ENCODE data around the gene IGFBP7. TPM values are rescaled to one million over a fixed set of nuclear protein-coding genes. Genes with fewer than 3 reads are reported as not detected.
"Not testable (repeated sequence)": the region's sequence is repeated elsewhere in the genome, so short reads cannot be mapped to it uniquely, and the experiment has no call there.

IGFBP7 gene
- total and polyA plus RNA-seq, 2 donors, result 288 to 1,554 TPM

DNA sequence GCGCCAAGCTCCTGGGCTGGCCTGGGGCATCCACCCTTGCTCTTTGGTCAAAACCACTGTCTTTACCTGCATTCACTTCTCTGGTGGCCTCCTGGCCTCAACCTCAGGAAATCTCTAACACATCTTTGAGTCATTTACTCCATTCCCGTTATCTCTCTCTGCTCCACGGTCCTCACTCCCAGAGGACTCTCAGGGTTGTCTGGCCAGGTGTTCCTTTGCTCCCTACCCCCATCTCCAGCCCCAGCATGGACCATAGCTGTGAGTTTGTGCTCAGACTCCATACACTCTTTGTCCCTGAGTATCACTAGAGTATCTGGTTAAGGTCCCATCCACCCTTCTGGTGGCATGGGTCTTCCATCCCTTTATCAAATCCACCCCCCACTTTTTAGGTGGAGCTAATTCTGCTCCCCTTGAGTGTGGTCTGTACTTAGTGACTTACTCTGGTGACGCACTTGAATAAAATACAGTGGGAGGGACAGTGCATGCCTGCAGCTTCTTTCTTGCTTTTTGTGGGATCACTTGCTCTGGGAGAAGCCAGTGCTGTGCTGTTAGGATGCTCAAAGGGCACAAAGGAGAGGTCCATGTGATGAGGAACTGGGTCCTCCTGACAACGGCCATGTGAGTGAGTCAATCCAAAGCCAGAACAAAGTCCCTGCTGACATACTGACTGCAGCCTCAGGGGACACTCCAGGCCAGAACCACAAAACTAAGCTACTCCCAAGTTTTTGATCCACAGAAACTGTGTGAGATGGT is 44.3 kb downstream of the IGFBP7 start:
- Histone ChIP-seq H3K27ac (ENCODE audit: low read depth) (peak overlapping the region; percentile 38), H3K36me3 (ENCODE audit: insufficient read depth) (no peaks in the 10 kb centered on the region), H3K4me3 (ENCODE audit: low read depth, low read length) (no peak overlapping the region), H3K4me1 (ENCODE audit: insufficient read depth) (no peaks in the 10 kb centered on the region)
- no peak for DNase-seq (ENCODE audit: extremely low spot score)
- WGBS, result 61% methylated on average over 5 of the region's 5 CpGs

- 27% methylated on average over 20 of the region's 20 CpGs for WGBS
- H3K27ac ChIP-seq (ENCODE audit: low read depth), result peak overlapping the region; percentile 41
- no peaks in the 10 kb centered on the region for H3K4me1 ChIP-seq (ENCODE audit: insufficient read depth)
- H3K4me3 ChIP-seq (ENCODE audit: low read depth, low read length), result no peak overlapping the region
- DNase-seq (ENCODE audit: extremely low spot score), result no peak
- no peaks in the 10 kb centered on the region for H3K36me3 ChIP-seq (ENCODE audit: insufficient read depth)
Observed at GRCh38 chr4:57064811-57065711, 45.1 kb downstream of the IGFBP7 start.

- DNase-seq (ENCODE audit: extremely low spot score), result no peak
Observed at GRCh38 chr4:57064120-57064519, 46.1 kb downstream of the IGFBP7 start.

GRCh38 chr4:57063518-57063917 is 46.7 kb downstream of the IGFBP7 start:
- Histone ChIP-seq H3K4me1 (ENCODE audit: insufficient read depth) (no peaks in the 10 kb centered on the region), H3K36me3 (ENCODE audit: insufficient read depth) (no peaks in the 10 kb centered on the region), H3K27ac (ENCODE audit: low read depth) (no peak overlapping the region), H3K4me3 (ENCODE audit: low read depth, low read length) (no peak overlapping the region)
- 70% methylated on average over 1 of the region's 1 CpG for WGBS
- DNase-seq (ENCODE audit: extremely low spot score), result no peak

More at GRCh38 chr4:57064120-57064519, 46.1 kb downstream of the IGFBP7 start:
- 72% methylated on average over 2 of the region's 2 CpGs for WGBS
- Histone ChIP-seq H3K36me3 (ENCODE audit: insufficient read depth) (no peaks in the 10 kb centered on the region), H3K27ac (ENCODE audit: low read depth) (no peak overlapping the region), H3K4me1 (ENCODE audit: insufficient read depth) (no peaks in the 10 kb centered on the region), H3K4me3 (ENCODE audit: low read depth, low read length) (no peak overlapping the region)

DNA sequence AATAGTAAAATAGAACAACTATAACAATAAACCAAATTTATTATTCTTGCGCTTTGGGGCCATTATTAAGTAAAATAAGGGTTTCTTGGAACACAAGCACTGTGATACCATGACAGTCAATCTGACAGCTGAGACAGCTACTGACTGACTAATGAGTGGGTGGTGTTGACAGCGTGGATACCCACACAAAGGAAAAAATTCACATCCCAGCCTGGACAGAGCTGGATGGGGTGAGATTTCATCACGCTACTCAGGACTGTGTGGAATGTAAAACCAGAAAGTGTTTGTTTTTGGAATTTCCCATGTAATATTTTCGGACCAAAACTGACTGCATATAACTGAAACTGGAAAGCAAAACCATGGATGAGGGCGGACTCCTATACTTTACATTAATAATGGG is 48.8 kb downstream of the IGFBP7 start:
- H3K36me3 ChIP-seq (ENCODE audit: insufficient read depth), result no peaks in the 10 kb centered on the region
- no peak overlapping the region for H3K4me3 ChIP-seq (ENCODE audit: low read depth, low read length)
- H3K27ac ChIP-seq (ENCODE audit: low read depth), result no peak overlapping the region
- DNase-seq (ENCODE audit: extremely low spot score), result no peak
- WGBS, result 74% methylated on average over 5 of the region's 5 CpGs
- no peaks in the 10 kb centered on the region for H3K4me1 ChIP-seq (ENCODE audit: insufficient read depth)

- not testable (repeated sequence) for H3K4me1 ChIP-seq (ENCODE audit: insufficient read depth); DNase-seq (ENCODE audit: extremely low spot score); H3K36me3 ChIP-seq (ENCODE audit: insufficient read depth); H3K4me3 ChIP-seq (ENCODE audit: low read depth, low read length); H3K27ac ChIP-seq (ENCODE audit: low read depth)
- WGBS, result 92% methylated on average over 6 of the region's 6 CpGs
Observed at GRCh38 chr4:57060717-57061067, 49.5 kb downstream of the IGFBP7 start.

DNA sequence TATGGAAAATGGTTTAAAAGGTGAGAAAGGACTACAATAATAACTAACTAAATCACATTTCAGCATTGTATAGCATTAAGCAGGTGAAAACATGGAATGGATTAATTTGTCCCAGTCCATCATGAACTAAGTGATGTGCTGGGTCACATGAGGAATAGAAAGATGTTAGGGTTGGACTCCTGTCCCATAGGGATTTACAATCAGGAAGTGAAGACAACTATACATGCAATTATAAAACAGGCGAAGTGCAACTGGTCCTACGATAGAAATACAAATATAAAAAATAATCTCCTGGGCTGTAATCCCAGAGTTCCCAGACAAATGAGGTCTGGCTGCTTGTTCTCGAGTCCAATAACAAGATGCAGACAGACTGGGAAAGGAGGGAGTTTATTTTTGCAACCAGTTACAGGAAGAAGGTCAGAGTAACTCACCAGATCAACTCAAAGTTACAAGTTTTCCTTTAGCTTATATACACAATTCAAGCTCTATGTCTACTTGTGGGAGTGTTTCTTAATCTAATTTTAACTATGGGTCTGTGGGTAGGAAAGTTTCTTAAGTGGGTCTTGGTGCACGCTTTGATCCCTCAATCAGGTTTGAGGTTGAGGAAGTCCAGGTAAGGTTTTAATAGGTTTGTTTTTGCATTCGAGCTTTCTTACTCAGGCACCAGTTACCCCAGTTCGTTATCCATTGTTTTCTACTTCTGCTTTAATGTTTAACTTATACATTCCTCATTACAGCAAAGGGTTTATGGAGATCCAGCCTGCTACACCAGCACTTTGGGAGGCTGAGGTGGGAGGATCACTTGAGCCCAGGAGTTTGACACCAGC is 50.1 kb downstream of the IGFBP7 start:
- no peaks in the 10 kb centered on the region for H3K36me3 ChIP-seq (ENCODE audit: insufficient read depth)
- H3K4me3 ChIP-seq (ENCODE audit: low read depth, low read length), result no peak overlapping the region
- DNase-seq (ENCODE audit: extremely low spot score), result no peak
- 41% methylated on average over 6 of the region's 6 CpGs for WGBS
- no peaks in the 10 kb centered on the region for H3K4me1 ChIP-seq (ENCODE audit: insufficient read depth)
- no peak overlapping the region for H3K27ac ChIP-seq (ENCODE audit: low read depth)

DNA sequence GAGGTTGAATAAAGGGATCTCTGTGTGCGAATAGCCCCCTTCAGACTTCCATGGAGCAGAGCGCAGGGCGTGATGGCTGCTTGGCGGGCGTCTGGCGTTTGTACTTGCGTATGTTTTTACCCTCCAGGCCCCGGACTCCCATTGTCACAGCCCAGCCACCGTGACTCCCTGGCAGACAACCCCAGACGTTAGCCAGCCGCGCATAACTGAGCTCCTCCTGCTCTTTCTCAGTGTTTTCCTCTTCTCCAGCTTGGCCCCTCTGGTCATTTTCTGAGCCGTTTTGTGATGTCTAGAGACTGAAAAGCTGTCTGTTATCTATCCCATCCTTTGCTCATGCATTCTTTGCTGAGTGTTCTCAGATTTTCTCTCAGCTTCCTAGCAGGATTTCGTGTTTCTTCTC is 54.3 kb downstream of the IGFBP7 start:
- Histone ChIP-seq H3K4me1 (ENCODE audit: insufficient read depth) (no peaks in the 10 kb centered on the region), H3K27ac (ENCODE audit: low read depth) (no peak overlapping the region), H3K4me3 (ENCODE audit: low read depth, low read length) (no peak overlapping the region), H3K36me3 (ENCODE audit: insufficient read depth) (no peaks in the 10 kb centered on the region)
- DNase-seq (ENCODE audit: extremely low spot score), result no peak
- 48% methylated on average over 14 of the region's 14 CpGs for WGBS

DNA sequence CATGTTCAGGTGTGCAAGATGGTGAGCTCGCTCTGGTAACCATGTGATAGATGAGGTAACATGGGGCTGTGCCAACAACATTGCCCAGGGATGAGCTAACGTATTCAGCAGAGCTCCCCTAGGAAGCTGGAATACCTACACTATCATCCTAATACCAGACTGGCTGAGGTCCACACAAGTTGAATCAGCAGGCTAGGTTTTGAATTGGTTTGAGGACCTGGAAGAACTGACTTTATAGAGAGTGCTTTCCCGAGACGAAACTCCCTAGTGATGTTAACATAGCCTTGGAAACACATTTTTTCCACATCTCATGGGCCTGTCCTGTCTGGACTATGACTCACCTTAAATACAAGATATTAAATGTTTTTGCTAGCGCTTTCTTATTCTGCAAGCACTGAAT is 56.7 kb downstream of the IGFBP7 start:
- 56% methylated on average over 5 of the region's 5 CpGs for WGBS
- H3K4me1 ChIP-seq (ENCODE audit: insufficient read depth), result peaks cover under 1% of the 10 kb centered on the region
- no peak for DNase-seq (ENCODE audit: extremely low spot score)
- no peak overlapping the region for H3K4me3 ChIP-seq (ENCODE audit: low read depth, low read length)
- no peaks in the 10 kb centered on the region for H3K36me3 ChIP-seq (ENCODE audit: insufficient read depth)
- H3K27ac ChIP-seq (ENCODE audit: low read depth), result no peak overlapping the region

GRCh38 chr4:57051524-57051923 is 58.7 kb downstream of the IGFBP7 start:
- Histone ChIP-seq H3K4me3 (ENCODE audit: low read depth, low read length) (no peak overlapping the region), H3K4me1 (ENCODE audit: insufficient read depth) (peaks cover 1% of the 10 kb centered on the region), H3K36me3 (ENCODE audit: insufficient read depth) (no peaks in the 10 kb centered on the region), H3K27ac (ENCODE audit: low read depth) (no peak overlapping the region)
- WGBS, result 95% methylated on average over 2 of the region's 2 CpGs
- no peak for DNase-seq (ENCODE audit: extremely low spot score)

DNA sequence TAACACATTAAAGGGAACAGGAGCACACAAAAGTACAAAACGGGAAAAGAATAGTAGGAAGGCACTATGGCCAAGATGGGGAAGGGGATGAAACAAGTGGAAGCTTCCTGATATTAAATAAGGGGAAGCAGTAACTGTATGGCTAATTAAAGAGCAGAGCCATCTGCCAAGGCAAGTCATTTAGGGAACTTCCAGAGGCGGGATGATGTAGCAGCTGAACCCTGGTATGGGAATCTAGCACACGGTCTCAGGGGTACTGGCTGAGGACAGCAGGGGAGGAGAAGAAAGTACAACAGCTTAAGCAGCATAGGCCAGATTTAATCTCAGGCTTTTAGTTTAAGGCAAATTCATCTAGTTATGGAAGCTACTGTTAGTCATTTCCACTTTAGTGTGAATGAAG is 59.1 kb downstream of the IGFBP7 start:
- peaks cover 1% of the 10 kb centered on the region for H3K4me1 ChIP-seq (ENCODE audit: insufficient read depth)
- 64% methylated on average over 3 of the region's 3 CpGs for WGBS

DNA sequence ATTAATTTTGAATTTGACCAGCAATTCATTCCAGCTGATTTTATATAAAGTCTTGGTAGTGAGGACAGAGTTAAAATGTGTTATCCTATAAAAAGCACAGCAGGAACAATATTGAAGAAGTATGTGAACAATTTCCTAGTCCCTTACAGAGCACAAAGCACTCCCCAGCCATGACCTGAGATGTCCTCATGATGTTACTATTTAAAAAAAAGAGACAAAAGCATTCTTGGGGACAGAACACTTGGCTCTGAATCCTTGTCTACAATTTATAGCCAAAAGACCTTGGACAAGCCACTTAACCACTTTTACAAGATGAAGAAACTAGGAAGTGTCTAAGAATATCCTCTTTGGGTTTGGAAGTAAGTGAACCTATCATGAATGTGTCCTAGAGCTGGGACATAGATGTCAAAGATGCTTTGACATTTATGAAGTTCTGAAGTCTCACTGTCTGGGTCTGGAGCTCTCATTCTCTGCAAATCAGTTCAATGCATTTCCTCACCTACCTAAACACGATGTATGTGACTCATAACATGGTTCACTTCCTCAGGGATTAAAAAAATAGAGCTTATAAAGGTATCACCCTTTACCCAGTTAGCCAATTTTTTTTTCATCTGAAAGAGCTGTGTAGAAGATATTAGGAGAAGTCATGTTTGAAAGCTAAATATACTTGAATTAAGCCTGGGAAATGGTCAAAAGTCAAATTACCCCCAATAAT is 61.4 kb downstream of the IGFBP7 start:
- Histone ChIP-seq H3K4me1 (ENCODE audit: insufficient read depth) (peaks cover 1% of the 10 kb centered on the region), H3K27ac (ENCODE audit: low read depth) (no peak overlapping the region)
- DNase-seq (ENCODE audit: extremely low spot score), result no peak

More for the DNA sequence above, 59.1 kb downstream of the IGFBP7 start:
- DNase-seq (ENCODE audit: extremely low spot score), result no peak
- Histone ChIP-seq H3K36me3 (ENCODE audit: insufficient read depth) (no peaks in the 10 kb centered on the region), H3K4me3 (ENCODE audit: low read depth, low read length) (no peak overlapping the region), H3K27ac (ENCODE audit: low read depth) (no peak overlapping the region)

DNA sequence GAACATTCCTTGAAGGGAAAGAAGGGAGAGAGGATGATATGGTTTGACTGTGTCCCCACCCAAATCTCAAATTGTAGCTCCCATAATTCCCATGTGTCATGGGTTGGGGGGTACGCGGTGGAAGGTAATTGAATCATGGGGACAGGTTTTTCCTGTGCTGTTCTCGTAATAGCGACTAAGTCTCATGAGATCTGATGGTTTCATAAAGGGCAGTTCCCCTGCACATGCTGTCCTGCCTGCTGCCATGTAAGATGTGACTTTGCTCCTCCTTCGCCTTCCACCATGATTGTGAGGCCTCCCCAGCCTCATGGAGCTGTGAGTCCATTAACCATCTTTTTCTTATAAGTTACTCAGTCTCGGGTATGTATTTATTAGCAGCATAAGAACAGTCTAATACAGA is 63.1 kb downstream of the IGFBP7 start:
- not testable (repeated sequence) for H3K36me3 ChIP-seq (ENCODE audit: insufficient read depth); H3K27ac ChIP-seq (ENCODE audit: low read depth); H3K4me1 ChIP-seq (ENCODE audit: insufficient read depth); H3K4me3 ChIP-seq (ENCODE audit: low read depth, low read length); DNase-seq (ENCODE audit: extremely low spot score)
- 97% methylated on average over 6 of the region's 6 CpGs for WGBS

More for the DNA sequence above, 61.4 kb downstream of the IGFBP7 start:
- Histone ChIP-seq H3K4me3 (ENCODE audit: low read depth, low read length) (no peak overlapping the region), H3K36me3 (ENCODE audit: insufficient read depth) (no peaks in the 10 kb centered on the region)
- 75% methylated on average over 1 of the region's 1 CpG for WGBS

Measured in urinary bladder (tissue), 4 donors.